Progenitor cell of endocrine pancreas (in vitro differentiated cells): ENCODE data around the gene UPF2. TPM values are rescaled to one million over a fixed set of nuclear protein-coding genes. Genes with fewer than 3 reads are reported as not detected.

Source experiments
- DNase-seq: peaks from one replicate; pipeline ENCODE4 v3.0.0; 2021; ENCODE audit warnings: low spot score; ENCODE audit not compliant: unreplicated experiment
- H3K27ac Mint-ChIP-seq: 2 replicates; pipeline ENCODE4 v1.8.0; 2021; ENCODE audit warnings: mild to moderate bottlenecking, moderate library complexity, mixed read lengths
- H3K27me3 Mint-ChIP-seq: 2 replicates; pipeline ENCODE4 v1.8.0; 2021; ENCODE audit warnings: mixed read lengths
- H3K36me3 Mint-ChIP-seq: 2 replicates; pipeline ENCODE4 v1.8.0; 2022; ENCODE audit warnings: mixed read lengths; ENCODE audit not compliant: insufficient read depth
- H3K4me1 Mint-ChIP-seq: 2 replicates; pipeline ENCODE4 v1.8.0; 2021; ENCODE audit warnings: low read depth, mixed read lengths
- H3K4me3 Mint-ChIP-seq: 2 replicates; pipeline ENCODE4 v1.8.0; 2021; ENCODE audit warnings: low read depth, mild to moderate bottlenecking, moderate library complexity, mixed read lengths
- H3K9me3 Mint-ChIP-seq: 2 replicates; pipeline ENCODE4 v1.8.0; 2021; ENCODE audit warnings: low read depth, mixed read lengths
- CTCF ChIP-seq: fragments of 200-600 bp; sonication (generic); IDR thresholded peaks from one replicate; pipeline ENCODE4 v1.5.0; 2021; ENCODE audit warnings: antibody characterized with exemption, mild to moderate bottlenecking; ENCODE audit not compliant: unreplicated experiment
- total RNA-seq: library from RNA; stranded (reverse); gene quantifications from 2 replicates; pipeline ENCODE4 v1.2.1, GENCODE V29; 2021

The UPF2 gene
- total RNA-seq, 1 donor from 2014 or later = 31.0 TPM

GRCh38 chr10:12067336-12067735 lies 24.7 kb upstream of the UPF2 start:
- no peaks in the 10 kb centered on the region for H3K9me3 Mint-ChIP-seq
- TF ChIP-seq CTCF = no peak

GRCh38 chr10:12063483-12063818 lies 20.8 kb upstream of the UPF2 start:
- Mint-ChIP-seq H3K4me1 (peaks cover 6% of the 10 kb centered on the region), H3K9me3 (no peaks in the 10 kb centered on the region), H3K4me3 (no peak overlapping the region), H3K36me3 (no peaks in the 10 kb centered on the region), H3K27ac (no peak overlapping the region), H3K27me3 (no peaks in the 10 kb centered on the region)
- DNase-seq = no peak
- no peak for TF ChIP-seq CTCF

More at GRCh38 chr10:12067336-12067735, 24.7 kb upstream of the UPF2 start:
- no peaks in the 10 kb centered on the region for H3K27me3 Mint-ChIP-seq
- H3K4me3 Mint-ChIP-seq = no peak overlapping the region
- peak overlapping the region; percentile 52 for H3K27ac Mint-ChIP-seq
- no peak for DNase-seq
- H3K4me1 Mint-ChIP-seq = peaks cover 15% of the 10 kb centered on the region
- no peaks in the 10 kb centered on the region for H3K36me3 Mint-ChIP-seq

- Mint-ChIP-seq H3K4me1 (peaks cover 6% of the 10 kb centered on the region), H3K4me3 (no peak overlapping the region), H3K36me3 (no peaks in the 10 kb centered on the region), H3K27me3 (no peaks in the 10 kb centered on the region), H3K9me3 (no peaks in the 10 kb centered on the region), H3K27ac (no peak overlapping the region)
- TF ChIP-seq CTCF = no peak
- no peak for DNase-seq
Observed at GRCh38 chr10:12062754-12063482, 20.3 kb upstream of the UPF2 start.

GRCh38 chr10:12061124-12061523 lies 18.5 kb upstream of the UPF2 start:
- no peaks in the 10 kb centered on the region for H3K9me3 Mint-ChIP-seq
- H3K36me3 Mint-ChIP-seq = no peaks in the 10 kb centered on the region
- DNase-seq = no peak
- no peak for TF ChIP-seq CTCF
- H3K4me1 Mint-ChIP-seq = peaks cover 6% of the 10 kb centered on the region
- no peak overlapping the region for H3K27ac Mint-ChIP-seq
- H3K27me3 Mint-ChIP-seq = no peaks in the 10 kb centered on the region
- no peak overlapping the region for H3K4me3 Mint-ChIP-seq

GRCh38 chr10:12056748-12057147 lies 14.1 kb upstream of the UPF2 start:
- no peak overlapping the region for H3K27ac Mint-ChIP-seq
- no peak for DNase-seq
- no peaks in the 10 kb centered on the region for H3K36me3 Mint-ChIP-seq
- H3K4me3 Mint-ChIP-seq = no peak overlapping the region
- no peaks in the 10 kb centered on the region for H3K9me3 Mint-ChIP-seq
- no peak for TF ChIP-seq CTCF
- no peaks in the 10 kb centered on the region for H3K4me1 Mint-ChIP-seq
- H3K27me3 Mint-ChIP-seq = no peaks in the 10 kb centered on the region
